Tibial nerve (tissue), 3 donors: ENCODE measurements around the gene ADGRD1.

Source experiments
- POLR2A ChIP-seq, 2 donors: fragments of 450-650 bp; IDR thresholded peaks; one replicate each; pipeline ENCODE4 v1.6.1; 2017; ENCODE audit warnings: antibody characterized with exemption in 2 of 2, mild to moderate bottlenecking in 2 of 2, moderate library complexity in 2 of 2
- TF ChIP-seq, protein P1 (sequence below), 5 experiments: fragments of 200-600 bp in 3 of 5; fragments of 450-650 bp in 2 of 5; sonication (generic) in 3 of 5; IDR thresholded peaks; one replicate each; pipeline ENCODE4 v1.5.1; 2016 to 2019; ENCODE audit warnings: antibody characterized with exemption in 5 of 5, mild to moderate bottlenecking in 3 of 5, moderate library complexity in 2 of 5

DNA sequence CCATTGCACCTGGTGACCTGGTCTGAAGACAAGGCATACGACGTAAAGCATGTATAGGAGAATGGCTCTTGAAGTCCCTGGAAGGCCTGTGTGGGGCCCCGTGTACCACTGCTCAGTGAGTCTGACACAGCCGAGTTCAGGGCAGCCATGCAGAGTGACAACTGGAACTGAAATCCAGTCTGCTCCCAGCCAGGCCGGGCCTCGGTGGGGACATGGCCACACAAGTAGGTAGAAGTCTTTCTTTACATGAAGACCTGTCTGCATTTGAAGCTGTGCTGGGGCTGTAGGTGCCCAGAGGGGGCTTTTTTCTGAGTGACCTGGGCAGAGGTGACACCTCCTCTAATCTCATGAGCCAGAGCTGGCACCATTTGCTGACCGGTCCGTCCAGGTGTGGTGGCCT is 35.7 kb downstream of the ADGRD1 start:
- TF ChIP-seq, protein P1, sequence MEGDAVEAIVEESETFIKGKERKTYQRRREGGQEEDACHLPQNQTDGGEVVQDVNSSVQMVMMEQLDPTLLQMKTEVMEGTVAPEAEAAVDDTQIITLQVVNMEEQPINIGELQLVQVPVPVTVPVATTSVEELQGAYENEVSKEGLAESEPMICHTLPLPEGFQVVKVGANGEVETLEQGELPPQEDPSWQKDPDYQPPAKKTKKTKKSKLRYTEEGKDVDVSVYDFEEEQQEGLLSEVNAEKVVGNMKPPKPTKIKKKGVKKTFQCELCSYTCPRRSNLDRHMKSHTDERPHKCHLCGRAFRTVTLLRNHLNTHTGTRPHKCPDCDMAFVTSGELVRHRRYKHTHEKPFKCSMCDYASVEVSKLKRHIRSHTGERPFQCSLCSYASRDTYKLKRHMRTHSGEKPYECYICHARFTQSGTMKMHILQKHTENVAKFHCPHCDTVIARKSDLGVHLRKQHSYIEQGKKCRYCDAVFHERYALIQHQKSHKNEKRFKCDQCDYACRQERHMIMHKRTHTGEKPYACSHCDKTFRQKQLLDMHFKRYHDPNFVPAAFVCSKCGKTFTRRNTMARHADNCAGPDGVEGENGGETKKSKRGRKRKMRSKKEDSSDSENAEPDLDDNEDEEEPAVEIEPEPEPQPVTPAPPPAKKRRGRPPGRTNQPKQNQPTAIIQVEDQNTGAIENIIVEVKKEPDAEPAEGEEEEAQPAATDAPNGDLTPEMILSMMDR (IDR thresholded peaks at IDR 0.05), result no peak
- no peak for TF ChIP-seq POLR2A (IDR thresholded peaks at IDR 0.05)
